ENCODE results near the gene DIDO1. TPM values are rescaled to one million over a fixed set of nuclear protein-coding genes. Genes with fewer than 3 reads are reported as not detected.
"Not testable (repeated sequence)": the region's sequence is repeated elsewhere in the genome, so short reads cannot be mapped to it uniquely, and the experiment has no call there.

The DIDO1 gene
- total RNA-seq, 1 donor from 2014 or later = 38.9 TPM

- intact Hi-C loops (cut with DNase I) = loop anchor here (1.0 to 2.0 kb wide), 2 partner anchors 10 to 15 kb away; no protein-coding TSS in a partner anchor
- DNase-seq (ENCODE audit: low spot score) = peak; percentile 98
Measured at GRCh38 chr20:62937268-62938104, 11.2 kb upstream of the DIDO1 start.

GRCh38 chr20:62935968-62936585 lies 9.8 kb upstream of the DIDO1 start:
- intact Hi-C loops (cut with DNase I) = no loop called here
- no peak for DNase-seq (ENCODE audit: low spot score)

GRCh38 chr20:62935204-62935967 lies 9.1 kb upstream of the DIDO1 start:
- intact Hi-C loops (cut with DNase I) = no loop called here
- no peak for DNase-seq (ENCODE audit: low spot score)

GRCh38 chr20:62933966-62934365 lies 7.7 kb upstream of the DIDO1 start:
- intact Hi-C loops (cut with DNase I) = no loop called here
- DNase-seq (ENCODE audit: low spot score) = no peak

- no peak for DNase-seq (ENCODE audit: low spot score)
- intact Hi-C loops (cut with DNase I) = no loop called here
Measured at GRCh38 chr20:62931464-62931863, 5.2 kb upstream of the DIDO1 start.

GRCh38 chr20:62929051-62929538 lies 2.8 kb upstream of the DIDO1 start:
- intact Hi-C loops (cut with DNase I) = no loop called here

GRCh38 chr20:62928246-62928939 lies 2.1 kb upstream of the DIDO1 start:
- intact Hi-C loops (cut with DNase I) = no loop called here
- DNase-seq (ENCODE audit: low spot score) = no peak

More at GRCh38 chr20:62929051-62929538, 2.8 kb upstream of the DIDO1 start:
- peak; percentile 84 for DNase-seq (ENCODE audit: low spot score)

- intact Hi-C loops (cut with DNase I) = loop anchor here (1.0 kb wide), 1 partner anchor 10 kb away; no protein-coding TSS in a partner anchor
- DNase-seq (ENCODE audit: low spot score) = no peak
Measured at GRCh38 chr20:62927128-62927705, 912 bp upstream of the DIDO1 start.

- no peak for DNase-seq (ENCODE audit: low spot score)
- intact Hi-C loops (cut with DNase I) = no loop called here
Measured at GRCh38 chr20:62925420-62926228, 681 bp downstream of the DIDO1 start.

- intact Hi-C loops (cut with DNase I) = no loop called here
- no peak for DNase-seq (ENCODE audit: low spot score)
Measured at GRCh38 chr20:62925076-62925419, 1.3 kb downstream of the DIDO1 start.

GRCh38 chr20:62924442-62925075 lies 1.7 kb downstream of the DIDO1 start:
- intact Hi-C loops (cut with DNase I) = no loop called here
- no peak for DNase-seq (ENCODE audit: low spot score)

- intact Hi-C loops (cut with DNase I) = loop anchor here (2.0 kb wide), 1 partner anchor 15 kb away; the partner anchor contains the start of gene GID8
- DNase-seq (ENCODE audit: low spot score) = no peak
Measured at GRCh38 chr20:62923669-62924441, 2.5 kb downstream of the DIDO1 start.

- intact Hi-C loops (cut with DNase I) = loop anchor here (2.0 kb wide), 1 partner anchor 16 kb away; the partner anchor contains the start of gene GID8
- DNase-seq (ENCODE audit: low spot score) = not testable (repeated sequence)
Measured at GRCh38 chr20:62923059-62923668, 3.1 kb downstream of the DIDO1 start.

- no peak for DNase-seq (ENCODE audit: low spot score)
- intact Hi-C loops (cut with DNase I) = loop anchor here (2.0 kb wide), 1 partner anchor 16 kb away; the partner anchor contains the start of gene GID8
Measured at GRCh38 chr20:62922451-62922921, 3.8 kb downstream of the DIDO1 start.

GRCh38 chr20:62921119-62921687 lies 5.1 kb downstream of the DIDO1 start:
- no peak for DNase-seq (ENCODE audit: low spot score)
- intact Hi-C loops (cut with DNase I) = no loop called here

- intact Hi-C loops (cut with DNase I) = no loop called here
- DNase-seq (ENCODE audit: low spot score) = no peak
Measured at GRCh38 chr20:62920039-62920645, 6.2 kb downstream of the DIDO1 start.

Data from cardiac septum (tissue), 1 donor.